NCI-H1105 treated with DMSO at 0.1 percent for 48 hours (cell line): ENCODE measurements around the gene ARF1.

ENCODE experiments used
- DNase-seq: peaks from one replicate; lab custom pipeline; 2025; lab: John Stamatoyannopoulos, UW

ARF1 gene

DNA sequence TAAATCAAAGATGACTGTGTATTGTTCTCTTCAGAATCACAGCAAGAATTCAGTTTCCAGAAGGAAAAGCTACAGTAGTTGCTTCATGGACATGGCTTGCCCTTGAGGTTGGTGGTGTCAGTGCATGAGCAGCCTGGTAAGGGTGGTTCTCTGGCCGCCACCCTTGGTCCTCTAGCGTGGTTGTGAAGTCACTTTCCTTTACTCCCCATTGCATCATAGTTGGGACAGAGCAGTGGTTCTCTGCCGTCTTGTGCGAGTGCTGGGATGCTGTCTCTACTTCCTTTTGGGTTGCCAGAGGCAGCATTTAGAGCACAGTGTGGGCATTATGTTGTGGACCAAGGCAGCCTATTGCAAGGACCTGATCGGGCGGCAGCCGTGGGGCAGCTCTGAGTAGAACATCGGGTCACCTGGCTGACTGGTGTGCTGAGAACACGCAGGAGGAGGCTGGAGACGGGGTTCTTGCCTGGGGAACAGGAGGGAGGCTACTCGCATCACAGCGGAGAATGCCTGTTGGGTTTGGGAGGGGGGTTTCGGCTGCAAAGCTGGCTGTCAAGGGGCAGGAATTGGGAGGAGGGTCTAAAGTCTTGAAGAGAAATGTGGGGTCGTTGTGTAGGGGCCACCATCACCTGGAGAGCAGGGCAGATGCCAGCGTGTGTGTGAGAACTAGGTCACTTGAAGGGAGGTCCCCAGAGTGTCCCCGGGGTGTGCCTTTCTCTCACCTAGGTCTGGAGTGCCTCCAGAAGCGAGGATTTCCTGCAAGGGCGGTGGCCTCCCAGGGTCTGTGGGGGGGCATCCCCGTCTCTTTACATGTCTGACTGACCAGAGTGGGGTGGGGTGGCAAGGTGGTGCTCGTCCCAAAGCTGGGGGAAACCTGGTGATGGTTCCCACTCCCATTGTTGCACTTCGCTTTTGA, 6.3 kb downstream of the ARF1 start:
- no peak for DNase-seq

- DNase-seq: no peak
Observed at GRCh38 chr1:228089519-228090380, 7.2 kb downstream of the ARF1 start.

DNA sequence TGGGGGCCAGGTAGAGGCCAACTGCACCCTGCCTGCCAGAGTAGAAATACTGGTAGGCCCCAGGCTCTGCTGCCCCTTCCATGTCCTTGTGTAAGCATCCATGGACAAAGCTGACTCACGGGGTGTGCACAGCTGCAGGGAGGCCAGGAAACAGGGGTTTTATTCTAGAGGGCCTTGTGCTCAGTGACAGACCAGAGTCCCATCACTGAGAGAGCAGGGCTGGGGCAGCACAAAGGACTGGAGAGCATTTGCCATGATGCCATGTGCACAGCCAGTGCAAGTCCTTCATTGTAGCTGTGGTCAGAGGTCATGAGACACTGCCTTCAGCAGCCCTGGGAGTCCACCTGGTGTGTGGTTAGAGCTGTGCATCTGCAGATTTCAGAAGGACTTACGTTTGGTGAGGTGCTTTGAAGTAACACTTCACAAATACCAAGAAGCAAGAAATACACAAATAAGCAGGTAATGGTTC, 8.1 kb downstream of the ARF1 start:
- no peak for DNase-seq

DNA sequence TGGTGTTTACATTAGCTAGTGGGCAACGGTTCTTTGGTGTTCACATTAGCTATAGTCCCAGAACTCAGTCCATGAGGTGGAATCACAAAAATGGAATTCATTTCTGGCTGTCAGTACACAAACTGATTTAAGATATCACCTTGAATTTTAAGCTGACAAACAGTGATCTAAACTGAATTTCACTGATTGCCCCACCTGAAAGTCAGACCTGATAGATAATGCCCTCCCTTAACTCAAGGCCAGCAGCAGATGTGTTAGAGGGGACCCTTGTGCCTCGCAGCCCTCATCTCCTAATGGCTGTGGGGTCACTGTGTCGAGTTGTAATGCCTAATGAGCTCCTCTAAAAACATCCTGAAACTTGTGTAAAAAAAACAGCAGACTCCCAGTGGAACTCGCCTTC, 8.6 kb downstream of the ARF1 start:
- DNase-seq: no peak

DNA sequence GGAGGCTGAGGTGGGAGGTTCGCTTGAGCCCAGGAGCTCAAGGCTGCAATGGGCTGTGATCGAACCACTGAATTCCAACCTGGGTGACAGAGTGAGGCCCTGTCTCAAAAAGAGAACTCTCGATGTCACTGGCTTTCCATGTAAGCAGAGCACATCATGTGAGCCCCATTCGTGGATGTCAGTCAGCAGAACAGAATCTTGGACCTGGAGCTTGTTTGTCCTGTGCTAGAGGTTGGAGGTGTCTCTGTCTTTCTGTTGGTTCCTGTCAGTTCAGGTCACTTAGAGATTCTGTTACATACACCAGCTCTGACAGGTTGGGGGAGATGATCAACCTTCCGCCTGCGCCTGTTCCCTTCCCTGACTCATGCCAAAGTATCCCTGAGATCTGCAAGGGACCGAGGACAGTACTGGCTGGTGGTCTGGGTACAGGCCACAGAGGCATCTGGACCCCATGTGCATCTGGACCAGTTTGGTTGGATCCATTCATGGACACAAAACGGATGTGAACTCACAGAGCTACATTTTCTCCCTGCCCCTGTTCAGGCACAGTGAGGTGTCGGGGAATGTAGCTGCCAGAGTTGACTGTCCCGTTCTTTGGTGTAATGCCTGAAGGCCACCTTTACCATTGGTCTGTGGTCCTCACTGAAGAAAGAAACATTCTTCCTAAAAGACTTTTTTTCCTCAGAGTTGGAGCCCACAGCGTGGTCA, 10.0 kb downstream of the ARF1 start:
- no peak for DNase-seq

DNA sequence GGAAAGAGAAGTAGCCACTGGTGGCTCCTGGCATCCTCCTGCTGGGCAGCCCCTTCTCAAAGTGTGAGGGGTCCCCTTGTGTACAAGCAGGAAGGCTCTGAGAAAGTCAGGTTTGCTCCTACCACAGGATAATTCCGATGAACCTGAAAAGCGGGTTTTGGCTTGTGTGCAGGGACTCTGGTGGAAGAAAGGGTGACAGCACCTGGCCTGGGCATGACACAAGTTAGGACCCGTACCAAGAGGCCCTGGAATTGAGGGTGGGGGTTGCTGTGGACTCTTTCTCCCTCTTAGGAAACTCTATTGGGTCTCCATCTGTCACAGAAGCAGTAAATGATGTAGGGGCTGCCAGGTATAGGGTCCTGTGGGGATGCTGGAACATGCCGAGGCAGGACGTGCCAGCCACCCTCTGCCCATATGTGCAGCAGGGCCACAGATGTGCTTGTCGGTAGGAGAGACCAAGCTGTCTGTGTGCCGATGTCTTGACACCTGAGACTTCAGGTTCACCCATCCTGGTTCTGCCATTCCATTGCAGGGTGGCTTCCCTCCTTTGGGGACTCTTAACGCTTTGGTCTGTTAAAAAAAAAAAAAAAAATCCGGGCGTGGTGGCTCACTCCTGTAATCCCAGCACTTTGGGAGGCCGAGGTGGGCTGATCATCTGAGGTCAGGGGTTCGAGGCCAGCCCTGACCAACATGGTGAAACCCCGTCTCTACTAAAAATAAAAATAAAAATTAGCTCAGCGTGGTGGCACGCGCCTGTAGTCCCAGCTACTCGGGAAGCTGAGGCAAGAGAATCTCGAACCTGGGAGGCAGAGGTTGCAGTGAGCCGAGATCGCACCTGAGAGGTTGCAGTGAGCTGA, 10.8 kb downstream of the ARF1 start:
- no peak for DNase-seq

DNA sequence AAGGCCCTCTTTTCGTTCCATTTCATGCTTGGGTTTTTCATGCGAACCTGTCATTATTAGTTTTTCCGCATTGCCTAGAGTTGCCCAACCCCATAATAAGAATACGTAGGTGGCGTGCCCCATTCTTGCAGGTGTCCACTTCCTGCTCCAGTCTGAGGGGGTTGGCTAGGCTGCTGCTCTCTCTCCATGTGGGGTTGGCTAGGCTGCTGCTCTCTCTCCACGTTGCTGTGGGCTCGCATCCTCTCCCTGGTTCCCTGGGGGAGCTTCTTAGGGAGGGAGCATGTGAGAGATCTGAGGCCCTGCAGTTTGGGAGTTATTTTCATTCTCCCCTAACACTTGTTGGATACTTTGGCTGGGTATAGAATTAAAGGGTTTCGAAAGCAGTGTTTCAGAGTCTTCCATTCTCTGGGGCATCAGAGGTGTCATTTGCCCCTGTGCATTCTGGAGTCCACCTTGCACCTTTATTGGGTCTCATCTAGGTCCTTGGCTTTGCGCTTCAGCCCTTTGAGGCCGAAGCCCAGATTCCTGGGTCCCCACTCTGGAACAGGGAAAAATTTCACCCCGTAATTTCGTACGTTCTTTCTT, 12.0 kb downstream of the ARF1 start:
- no peak for DNase-seq

DNA sequence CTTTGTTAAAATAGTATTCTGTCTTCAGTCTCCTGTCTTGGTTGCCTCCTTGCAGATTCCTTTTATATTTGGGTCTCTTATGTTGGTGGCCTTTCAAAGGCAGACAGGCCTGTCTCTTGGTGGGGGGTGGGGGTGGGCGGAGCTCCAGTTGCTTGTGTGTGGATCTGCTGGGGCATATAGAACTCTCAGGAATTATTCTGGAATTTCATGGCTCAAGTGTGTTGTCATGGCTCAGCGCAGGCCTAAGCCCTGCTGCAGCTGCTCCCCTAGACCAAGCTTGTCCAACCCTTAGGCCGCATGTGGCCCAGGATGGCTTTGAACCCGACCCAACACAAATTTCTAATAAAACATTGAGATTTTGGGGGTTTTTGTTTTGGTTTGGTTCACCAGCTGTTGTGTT, 12.7 kb downstream of the ARF1 start:
- DNase-seq: no peak

DNA sequence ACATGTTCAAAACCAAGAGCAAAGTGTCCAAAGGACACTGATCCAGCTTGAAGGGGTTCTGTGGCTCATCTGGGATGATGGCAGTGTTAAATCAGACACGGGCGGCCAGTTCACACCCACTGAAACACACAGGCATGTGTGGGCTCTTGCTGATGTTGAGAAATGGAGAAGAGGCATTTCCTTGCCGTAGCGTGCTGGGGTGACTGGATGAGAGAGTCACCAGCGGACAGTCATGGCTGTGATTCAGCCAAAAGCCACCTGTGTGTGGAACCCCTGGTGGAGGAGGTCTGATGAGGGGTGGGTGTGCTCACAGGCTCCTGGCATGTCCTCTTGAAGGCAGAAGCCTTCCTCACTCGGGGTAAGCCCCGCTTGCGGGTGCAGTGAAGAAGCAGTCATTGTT, 13.4 kb downstream of the ARF1 start:
- DNase-seq: no peak

GRCh38 chr1:228096416-228097332, 14.2 kb downstream of the ARF1 start:
- DNase-seq: no peak

DNA sequence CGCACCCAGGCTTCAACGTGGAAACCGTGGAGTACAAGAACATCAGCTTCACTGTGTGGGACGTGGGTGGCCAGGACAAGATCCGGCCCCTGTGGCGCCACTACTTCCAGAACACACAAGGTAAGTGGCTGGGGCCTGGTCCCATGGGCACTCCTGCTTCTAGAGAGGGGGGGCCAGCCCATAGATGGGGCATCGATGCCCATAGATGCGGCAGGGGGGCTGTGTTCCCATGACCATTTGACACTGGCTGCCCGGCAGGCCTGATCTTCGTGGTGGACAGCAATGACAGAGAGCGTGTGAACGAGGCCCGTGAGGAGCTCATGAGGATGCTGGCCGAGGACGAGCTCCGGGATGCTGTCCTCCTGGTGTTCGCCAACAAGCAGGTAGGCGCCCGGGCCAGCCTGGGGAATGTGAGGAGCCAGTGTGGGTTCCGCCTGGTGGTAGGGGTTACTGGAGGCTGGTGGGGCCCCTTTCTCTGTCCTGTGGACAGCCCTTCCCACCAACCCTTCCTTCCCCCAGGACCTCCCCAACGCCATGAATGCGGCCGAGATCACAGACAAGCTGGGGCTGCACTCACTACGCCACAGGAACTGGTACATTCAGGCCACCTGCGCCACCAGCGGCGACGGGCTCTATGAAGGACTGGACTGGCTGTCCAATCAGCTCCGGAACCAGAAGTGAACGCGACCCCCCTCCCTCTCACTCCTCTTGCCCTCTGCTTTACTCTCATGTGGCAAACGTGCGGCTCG, 15.0 kb downstream of the ARF1 start:
- no peak for DNase-seq

- no peak for DNase-seq
Observed at GRCh38 chr1:228098323-228098931, 15.9 kb downstream of the ARF1 start.

- DNase-seq: no peak
Observed at GRCh38 chr1:228099331-228099732, 16.8 kb downstream of the ARF1 start.

DNA sequence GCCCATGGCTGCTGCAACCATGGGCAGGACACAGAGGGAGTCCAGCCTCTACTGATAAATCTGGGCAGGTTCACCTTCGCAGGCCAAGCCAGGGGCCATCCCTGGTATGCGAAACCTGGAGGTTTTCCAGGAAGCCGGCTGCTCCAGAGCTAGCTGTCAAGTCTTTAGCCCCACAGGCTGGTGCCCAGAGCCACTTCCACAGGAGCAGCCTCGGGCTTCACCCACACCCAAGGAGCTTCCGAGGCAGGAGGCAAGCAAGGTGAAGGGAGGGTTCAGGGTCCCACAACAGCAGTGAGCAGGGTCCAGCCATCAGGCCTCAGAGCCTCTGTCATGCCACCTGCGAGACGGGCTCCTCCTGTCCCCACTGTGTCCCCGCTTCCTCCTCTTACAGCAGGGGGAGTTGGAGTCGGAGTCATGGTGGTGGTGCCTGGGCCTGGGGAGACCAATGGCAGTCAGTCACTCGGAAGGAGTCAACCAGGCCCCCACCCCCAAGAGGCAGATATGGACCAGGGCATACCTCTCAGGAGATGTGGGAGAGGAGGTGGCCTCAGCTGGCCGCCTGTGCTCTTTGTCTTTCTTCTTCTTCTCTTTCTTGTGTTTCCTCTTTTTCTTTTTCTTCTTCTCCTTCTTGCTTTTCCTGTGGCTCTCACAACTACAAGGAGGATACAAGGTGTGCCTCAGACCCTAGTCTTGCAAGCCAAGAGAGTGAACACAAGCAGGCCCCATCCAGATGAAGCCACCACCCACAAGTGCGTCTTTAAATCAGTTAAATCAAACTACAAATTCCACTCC, 18.5 kb downstream of the ARF1 start:
- DNase-seq: no peak

DNA sequence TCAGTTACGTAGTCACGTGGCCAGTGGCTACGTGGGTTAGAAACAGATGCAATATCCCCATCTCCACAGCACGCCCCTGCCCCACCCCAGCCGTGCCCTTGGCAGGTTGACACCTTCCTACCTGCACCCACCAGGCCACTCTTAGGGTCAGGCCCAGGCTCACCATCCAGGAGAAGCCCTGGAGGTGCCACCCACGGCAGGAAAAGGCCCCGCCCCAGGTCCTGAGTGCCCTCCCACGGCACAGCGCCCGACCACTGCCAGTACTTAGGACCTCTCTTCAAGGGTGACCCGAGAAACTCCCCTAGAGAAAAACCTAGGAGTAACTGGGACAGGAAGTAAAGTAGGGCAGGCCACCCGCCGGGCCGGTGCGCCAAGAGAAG, 19.1 kb downstream of the ARF1 start:
- DNase-seq: no peak

DNA sequence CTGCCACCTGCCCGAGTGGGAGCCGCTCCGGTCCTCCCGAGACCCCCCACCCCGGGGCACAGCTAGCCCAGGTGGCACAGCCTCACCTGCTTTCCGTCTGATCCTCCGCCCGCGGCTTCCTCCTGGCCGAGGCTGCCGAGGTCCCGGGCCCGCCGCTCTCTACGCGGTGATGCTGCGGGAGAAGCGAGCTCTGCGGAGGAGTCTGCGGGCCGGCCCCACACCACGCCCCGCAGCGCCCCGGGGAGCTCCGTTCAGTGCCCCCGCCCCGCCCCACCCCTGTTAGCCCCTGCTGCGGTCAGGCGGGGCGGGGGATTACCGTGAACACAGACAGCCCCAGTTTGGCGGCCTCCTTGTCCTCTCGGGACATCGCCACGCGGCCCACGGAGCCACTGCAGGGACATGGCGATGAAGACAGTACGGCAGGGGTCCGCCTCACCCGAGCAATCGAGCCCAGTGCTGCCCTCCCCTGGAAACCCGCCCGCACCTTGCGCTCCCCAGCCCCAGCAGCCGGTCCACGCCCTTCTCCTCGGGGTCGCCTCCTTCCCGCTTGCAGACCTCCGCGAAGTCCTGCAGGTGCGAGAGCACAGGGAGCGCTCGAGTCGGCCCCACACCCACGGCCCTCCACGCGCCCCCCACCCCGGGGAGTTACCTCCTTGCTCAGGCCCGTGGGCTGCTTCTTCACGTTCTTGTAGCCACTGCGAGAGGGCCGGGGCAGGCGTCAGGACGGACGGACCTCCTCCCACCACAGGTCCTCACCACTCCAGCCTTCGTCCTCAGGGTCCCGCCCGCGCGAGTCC, 19.7 kb downstream of the ARF1 start:
- no peak for DNase-seq
